NB4 (cell line): ENCODE results near the gene PCDHB16.
"Not testable (repeated sequence)": the region's sequence is repeated elsewhere in the genome, so short reads cannot be mapped to it uniquely, and the experiment has no call there.

ENCODE experiments used
- DNase-seq: peaks from one replicate; pipeline ENCODE4 v3.0.0; 2010; ENCODE audit warnings: low read depth
- H3K4me3 ChIP-seq: one replicate; pipeline ENCODE4 v1.5.1; 2011; ENCODE audit warnings: mild to moderate bottlenecking, low read depth, low read length, moderate library complexity
- MYC ChIP-seq: IDR thresholded peaks from 2 replicates; pipeline ENCODE4 v1.6.1; 2011; ENCODE audit warnings: low read depth, low read length
- POLR2A ChIP-seq: IDR thresholded peaks from 2 replicates; pipeline ENCODE4 v1.6.1; 2011; ENCODE audit warnings: mild to moderate bottlenecking; ENCODE audit not compliant: insufficient read length; ENCODE audit errors: extremely low read depth
- TF ChIP-seq, protein P1 (sequence below): IDR thresholded peaks from one replicate; pipeline ENCODE4 v1.5.1; 2012; ENCODE audit warnings: low read depth, low read length
- TF ChIP-seq, protein P2 (sequence below): IDR thresholded peaks from 2 replicates; pipeline ENCODE4 v1.6.1; 2011; ENCODE audit warnings: low read depth, low read length

The PCDHB16 gene

DNA sequence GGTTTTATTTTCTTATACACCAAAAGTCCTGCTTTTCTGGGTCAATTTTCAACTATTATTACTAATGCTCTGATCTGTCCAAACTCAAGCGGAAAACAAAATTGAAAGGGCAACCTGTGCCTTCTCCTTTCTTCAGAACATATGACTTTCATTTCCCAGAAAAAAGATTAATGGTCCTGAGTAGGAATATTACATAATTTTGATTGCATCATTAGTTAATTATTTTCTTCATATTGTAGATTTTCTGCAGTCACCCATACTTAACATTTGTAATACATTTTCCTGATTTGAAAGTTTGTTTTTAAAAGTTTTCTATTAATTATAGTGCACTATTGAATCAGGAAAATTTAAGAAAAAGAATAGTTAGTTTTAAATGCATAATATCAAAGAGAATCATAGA, 6.3 kb upstream of the PCDHB16 start:
- H3K4me3 ChIP-seq = no peak overlapping the region
- DNase-seq = no peak
- TF ChIP-seq, protein P1, sequence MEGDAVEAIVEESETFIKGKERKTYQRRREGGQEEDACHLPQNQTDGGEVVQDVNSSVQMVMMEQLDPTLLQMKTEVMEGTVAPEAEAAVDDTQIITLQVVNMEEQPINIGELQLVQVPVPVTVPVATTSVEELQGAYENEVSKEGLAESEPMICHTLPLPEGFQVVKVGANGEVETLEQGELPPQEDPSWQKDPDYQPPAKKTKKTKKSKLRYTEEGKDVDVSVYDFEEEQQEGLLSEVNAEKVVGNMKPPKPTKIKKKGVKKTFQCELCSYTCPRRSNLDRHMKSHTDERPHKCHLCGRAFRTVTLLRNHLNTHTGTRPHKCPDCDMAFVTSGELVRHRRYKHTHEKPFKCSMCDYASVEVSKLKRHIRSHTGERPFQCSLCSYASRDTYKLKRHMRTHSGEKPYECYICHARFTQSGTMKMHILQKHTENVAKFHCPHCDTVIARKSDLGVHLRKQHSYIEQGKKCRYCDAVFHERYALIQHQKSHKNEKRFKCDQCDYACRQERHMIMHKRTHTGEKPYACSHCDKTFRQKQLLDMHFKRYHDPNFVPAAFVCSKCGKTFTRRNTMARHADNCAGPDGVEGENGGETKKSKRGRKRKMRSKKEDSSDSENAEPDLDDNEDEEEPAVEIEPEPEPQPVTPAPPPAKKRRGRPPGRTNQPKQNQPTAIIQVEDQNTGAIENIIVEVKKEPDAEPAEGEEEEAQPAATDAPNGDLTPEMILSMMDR = no peak
- TF ChIP-seq, protein P2, sequence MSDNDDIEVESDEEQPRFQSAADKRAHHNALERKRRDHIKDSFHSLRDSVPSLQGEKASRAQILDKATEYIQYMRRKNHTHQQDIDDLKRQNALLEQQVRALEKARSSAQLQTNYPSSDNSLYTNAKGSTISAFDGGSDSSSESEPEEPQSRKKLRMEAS = no peak
- TF ChIP-seq POLR2A (no peak), MYC (no peak)

DNA sequence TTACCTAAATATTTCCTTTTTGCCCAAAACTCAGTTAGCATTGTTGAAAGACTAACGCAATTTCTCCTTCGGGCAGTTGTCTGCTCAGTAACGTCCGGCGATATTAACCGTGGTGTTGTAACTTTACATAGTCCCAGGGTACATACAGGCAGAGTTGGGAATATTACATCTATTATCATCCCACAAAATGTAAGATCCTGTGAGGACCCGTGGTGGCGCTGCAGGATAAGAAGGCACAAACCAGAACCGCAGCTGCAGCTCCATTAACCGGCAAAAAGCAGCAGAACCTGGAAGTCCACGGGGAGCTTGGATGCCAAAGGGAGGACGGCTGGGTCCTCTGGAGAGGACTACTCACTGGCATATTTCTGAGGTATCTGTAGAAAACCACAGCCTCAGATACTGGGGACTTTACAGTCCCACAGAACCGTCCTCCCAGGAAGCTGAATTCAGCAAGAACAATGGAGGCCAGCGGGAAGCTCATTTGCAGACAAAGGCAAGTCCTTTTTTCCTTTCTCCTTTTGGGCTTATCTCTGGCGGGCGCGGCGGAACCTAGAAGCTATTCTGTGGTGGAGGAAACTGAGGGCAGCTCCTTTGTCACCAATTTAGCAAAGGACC, 4.5 kb upstream of the PCDHB16 start, which contains the start of gene PCDHB8:
Gene PCDHB8 (plus strand): TSS at position 214 of the 615 bp plus-strand sequence. CDS start 245 bp downstream, at position 459.
- not testable (repeated sequence) for H3K4me3 ChIP-seq, DNase-seq

DNA sequence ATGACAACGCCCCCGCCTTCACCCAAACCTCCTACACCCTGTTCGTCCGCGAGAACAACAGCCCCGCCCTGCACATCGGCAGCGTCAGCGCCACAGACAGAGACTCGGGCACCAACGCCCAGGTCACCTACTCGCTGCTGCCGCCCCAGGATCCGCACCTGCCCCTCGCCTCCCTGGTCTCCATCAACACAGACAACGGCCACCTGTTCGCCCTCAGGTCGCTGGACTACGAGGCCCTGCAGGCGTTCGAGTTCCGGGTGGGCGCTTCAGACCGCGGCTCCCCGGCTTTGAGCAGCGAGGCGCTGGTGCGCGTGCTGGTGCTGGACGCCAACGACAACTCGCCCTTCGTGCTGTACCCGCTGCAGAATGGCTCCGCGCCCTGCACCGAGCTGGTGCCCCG, 2.8 kb upstream of the PCDHB16 start:
- H3K4me3 ChIP-seq, DNase-seq: not testable (repeated sequence)

DNA sequence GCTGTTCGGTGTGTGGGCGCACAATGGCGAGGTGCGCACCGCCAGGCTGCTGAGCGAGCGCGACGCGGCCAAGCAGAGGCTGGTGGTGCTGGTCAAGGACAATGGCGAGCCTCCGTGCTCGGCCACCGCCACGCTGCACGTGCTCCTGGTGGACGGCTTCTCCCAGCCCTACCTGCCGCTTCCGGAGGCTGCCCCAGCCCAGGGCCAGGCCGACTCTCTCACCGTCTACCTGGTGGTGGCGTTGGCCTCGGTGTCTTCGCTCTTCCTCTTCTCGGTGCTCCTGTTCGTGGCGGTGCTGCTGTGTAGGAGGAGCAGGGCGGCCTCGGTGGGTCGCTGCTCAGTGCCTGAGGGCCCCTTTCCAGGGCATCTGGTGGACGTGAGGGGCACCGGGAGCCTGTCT, 2.3 kb upstream of the PCDHB16 start:
- DNase-seq = not testable (repeated sequence)

DNA sequence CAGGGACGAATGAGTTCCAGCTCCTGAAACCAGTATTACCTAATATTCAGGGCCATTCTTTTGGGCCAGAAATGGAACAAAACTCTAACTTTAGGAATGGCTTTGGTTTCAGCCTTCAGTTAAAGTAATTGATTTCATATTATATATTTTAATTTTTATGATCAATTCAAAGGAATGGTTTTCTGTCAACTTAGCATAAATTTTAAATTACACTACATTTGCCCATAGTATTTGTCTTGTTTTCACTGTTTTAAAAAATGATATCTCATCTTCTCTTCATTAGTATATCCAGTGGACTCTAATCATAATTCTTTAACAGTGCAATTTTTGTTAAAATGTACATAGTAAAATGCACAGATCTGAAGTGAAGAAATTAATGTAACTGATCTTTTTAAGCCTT, 1.9 kb upstream of the PCDHB16 start:
- H3K4me3 ChIP-seq = no peak overlapping the region
- TF ChIP-seq POLR2A = no peak
- TF ChIP-seq MYC = no peak
- TF ChIP-seq, protein P1 = no peak
- DNase-seq = no peak

More for the DNA sequence above, 2.3 kb upstream of the PCDHB16 start:
- H3K4me3 ChIP-seq = not testable (repeated sequence)

DNA sequence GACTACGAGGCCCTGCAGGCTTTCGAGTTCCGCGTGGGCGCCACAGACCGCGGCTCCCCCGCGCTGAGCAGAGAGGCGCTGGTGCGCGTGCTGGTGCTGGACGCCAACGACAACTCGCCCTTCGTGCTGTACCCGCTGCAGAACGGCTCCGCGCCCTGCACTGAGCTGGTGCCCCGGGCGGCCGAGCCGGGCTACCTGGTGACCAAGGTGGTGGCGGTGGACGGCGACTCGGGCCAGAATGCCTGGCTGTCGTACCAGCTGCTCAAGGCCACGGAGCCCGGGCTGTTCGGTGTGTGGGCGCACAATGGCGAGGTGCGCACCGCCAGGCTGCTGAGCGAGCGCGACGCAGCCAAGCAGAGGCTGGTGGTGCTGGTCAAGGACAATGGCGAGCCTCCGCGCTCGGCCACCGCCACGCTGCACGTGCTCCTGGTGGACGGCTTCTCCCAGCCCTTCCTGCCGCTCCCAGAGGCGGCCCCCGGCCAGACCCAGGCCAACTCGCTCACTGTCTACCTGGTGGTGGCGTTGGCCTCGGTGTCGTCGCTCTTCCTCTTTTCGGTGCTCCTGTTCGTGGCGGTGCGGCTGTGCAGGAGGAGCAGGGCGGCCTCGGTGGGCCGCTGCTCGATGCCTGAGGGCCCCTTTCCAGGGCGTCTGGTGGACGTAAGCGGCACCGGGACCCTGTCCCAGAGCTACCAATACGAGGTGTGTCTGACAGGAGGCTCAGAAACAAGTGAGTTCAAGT, 2.1 kb downstream of the PCDHB16 start:
- H3K4me3 ChIP-seq, DNase-seq: not testable (repeated sequence)

DNA sequence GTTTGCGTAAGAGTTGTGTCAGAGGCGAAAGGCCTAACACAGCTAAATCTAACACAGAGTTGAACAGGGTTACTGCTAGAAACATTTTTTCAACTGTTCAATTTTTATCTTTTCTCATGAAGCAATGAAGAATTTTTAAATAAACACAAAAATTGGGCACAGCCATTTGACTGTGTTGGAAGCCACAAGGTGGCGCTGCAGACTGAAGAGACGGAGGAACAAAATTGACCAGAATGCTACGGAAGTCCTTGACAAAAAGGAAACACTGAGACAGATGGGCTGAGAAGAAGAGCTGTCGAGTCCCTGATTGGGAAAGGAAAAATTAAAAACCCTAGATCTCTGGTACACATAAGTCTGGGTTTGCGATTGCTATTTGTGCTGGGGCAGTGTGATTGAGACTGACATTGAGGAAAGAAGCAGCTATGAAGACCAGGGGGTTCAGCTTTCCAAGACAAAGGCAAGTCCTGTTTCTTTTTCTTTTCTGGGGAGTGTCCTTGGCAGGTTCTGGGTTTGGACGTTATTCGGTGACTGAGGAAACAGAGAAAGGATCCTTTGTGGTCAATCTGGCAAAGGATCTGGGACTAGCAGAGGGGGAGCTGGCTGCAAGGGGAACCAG, 4.8 kb downstream of the PCDHB16 start, which contains the start of gene PCDHB9:
Gene PCDHB9 (plus strand): TSS at position 265 of the 616 bp plus-strand sequence. CDS start 158 bp downstream, at position 423.
- TF ChIP-seq MYC (no peak), POLR2A (no peak)
- TF ChIP-seq, protein P2 = no peak
- TF ChIP-seq, protein P1 = peak; percentile 86
- peak; percentile 75 for DNase-seq
- H3K4me3 ChIP-seq = peak within 1 kb of the TSS; percentile 41

DNA sequence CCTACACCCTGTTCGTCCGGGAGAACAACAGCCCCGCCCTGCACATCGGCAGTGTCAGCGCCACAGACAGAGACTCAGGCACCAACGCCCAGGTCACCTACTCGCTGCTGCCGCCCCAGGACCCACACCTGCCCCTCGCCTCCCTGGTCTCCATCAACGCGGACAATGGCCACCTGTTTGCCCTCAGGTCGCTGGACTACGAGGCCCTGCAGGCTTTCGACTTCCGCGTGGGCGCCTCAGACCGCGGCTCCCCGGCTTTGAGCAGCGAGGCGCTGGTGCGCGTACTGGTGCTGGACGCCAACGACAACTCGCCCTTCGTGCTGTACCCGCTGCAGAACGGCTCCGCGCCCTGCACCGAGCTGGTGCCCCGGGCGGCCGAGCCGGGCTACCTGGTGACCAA, 6.5 kb downstream of the PCDHB16 start:
- DNase-seq, H3K4me3 ChIP-seq: not testable (repeated sequence)

DNA sequence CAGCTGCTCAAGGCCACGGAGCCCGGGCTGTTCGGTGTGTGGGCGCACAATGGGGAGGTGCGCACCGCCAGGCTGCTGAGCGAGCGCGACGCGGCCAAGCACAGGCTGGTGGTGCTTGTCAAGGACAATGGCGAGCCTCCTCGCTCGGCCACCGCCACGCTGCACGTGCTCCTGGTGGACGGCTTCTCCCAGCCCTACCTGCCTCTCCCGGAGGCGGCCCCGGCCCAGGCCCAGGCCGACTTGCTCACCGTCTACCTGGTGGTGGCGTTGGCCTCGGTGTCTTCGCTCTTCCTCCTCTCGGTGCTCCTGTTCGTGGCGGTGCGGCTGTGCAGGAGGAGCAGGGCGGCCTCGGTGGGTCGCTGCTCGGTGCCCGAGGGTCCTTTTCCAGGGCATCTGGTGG, 6.9 kb downstream of the PCDHB16 start:
- DNase-seq, H3K4me3 ChIP-seq: not testable (repeated sequence)
